HepG2 (cell line): ENCODE measurements around the gene PRKCD.

Experiments
- CCAR2 ChIP-seq: fragments of 200-400 bp; formaldehyde crosslinking; optimal IDR thresholded peaks from 2 replicates; pipeline ENCODE3; 2018; ENCODE audit warnings: low read depth, mild to moderate bottlenecking, low read length, moderate library complexity
- EZH2 ChIP-seq: conservative IDR thresholded peaks from 2 replicates; pipeline ENCODE4 v1.6.1; 2012; ENCODE audit warnings: mild to moderate bottlenecking, low read depth, low read length, moderate library complexity
- GABPA ChIP-seq, 2 experiments: IDR thresholded peaks; 2 replicates each; pipeline ENCODE4 v1.6.1; 2011 to 2016; ENCODE audit warnings: low read depth in 2 of 2, low read length in 1 of 2, missing biosample characterization in 1 of 2, missing genetic modification characterization in 1 of 2
- HMG20A ChIP-seq: IDR thresholded peaks from 2 replicates; pipeline ENCODE4 v1.6.1; 2016; ENCODE audit warnings: borderline replicate concordance
- POLR2A ChIP-seq, 2 experiments: IDR thresholded peaks; 2 replicates each; pipeline ENCODE4 v1.6.1; 2011; ENCODE audit warnings: low read depth in 2 of 2, low read length in 2 of 2, mild to moderate bottlenecking in 1 of 2, moderate library complexity in 1 of 2; ENCODE audit not compliant: insufficient read depth in 1 of 2
- TCF12 ChIP-seq, 2 experiments: fragments of 450-650 bp in 1 of 2; sonication (generic) in 1 of 2; formaldehyde crosslinking in 1 of 2; IDR thresholded peaks; 2 replicates each; pipeline versions ENCODE4 v1.6.1 to v1.8.0; 2017 to 2022; ENCODE audit warnings: antibody characterized with exemption in 1 of 2, mild to moderate bottlenecking in 1 of 2, missing genetic modification reagents in 1 of 2, moderate library complexity in 1 of 2
- TF ChIP-seq, protein P1 (sequence below): sonication (generic); formaldehyde crosslinking; IDR thresholded peaks from 2 replicates; pipeline ENCODE4 v1.9.0; 2021; ENCODE audit warnings: missing genetic modification reagents, borderline replicate concordance
- TF ChIP-seq, protein P2 (sequence below): IDR thresholded peaks from 2 replicates; pipeline ENCODE4 v1.6.1; 2016; ENCODE audit warnings: missing biosample characterization, missing genetic modification reagents, low read depth

DNA sequence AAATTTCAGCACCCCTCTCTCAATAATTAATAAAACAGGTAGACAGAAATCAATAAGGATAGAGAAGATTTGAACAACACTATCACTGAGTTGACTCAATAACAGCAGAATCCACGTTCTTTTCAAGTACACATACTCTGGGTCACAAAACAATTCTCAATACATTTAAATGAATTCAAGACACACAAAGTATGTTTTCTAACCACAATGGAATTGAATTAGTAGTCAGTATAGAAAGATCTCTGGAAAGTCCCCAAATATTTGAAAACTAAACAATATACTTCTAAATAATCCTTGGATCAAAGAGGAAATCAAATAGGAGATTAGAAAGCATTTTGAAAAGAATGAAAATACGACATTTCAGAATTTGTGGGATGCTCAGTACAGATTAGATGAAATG lies 54.8 kb downstream of the PRKCD start:
- TF ChIP-seq GABPA (IDR thresholded peaks at IDR 0.05; ENCODE audit: low read depth, low read length) (no peak), GABPA (CRISPR knock-in tag; IDR thresholded peaks at IDR 0.05; ENCODE audit: low read depth) (no peak), TCF12 (IDR thresholded peaks at IDR 0.05) (no peak), TCF12 (CRISPR knock-in tag; IDR thresholded peaks at IDR 0.05) (no peak), EZH2 (no peak), CCAR2 (no peak), POLR2A (IDR thresholded peaks at IDR 0.05; ENCODE audit: insufficient read depth in 1 of 2, low read depth in 2 of 2, low read length in 2 of 2) (no peak), HMG20A (CRISPR knock-in tag) (no peak)
- TF ChIP-seq, protein P1, sequence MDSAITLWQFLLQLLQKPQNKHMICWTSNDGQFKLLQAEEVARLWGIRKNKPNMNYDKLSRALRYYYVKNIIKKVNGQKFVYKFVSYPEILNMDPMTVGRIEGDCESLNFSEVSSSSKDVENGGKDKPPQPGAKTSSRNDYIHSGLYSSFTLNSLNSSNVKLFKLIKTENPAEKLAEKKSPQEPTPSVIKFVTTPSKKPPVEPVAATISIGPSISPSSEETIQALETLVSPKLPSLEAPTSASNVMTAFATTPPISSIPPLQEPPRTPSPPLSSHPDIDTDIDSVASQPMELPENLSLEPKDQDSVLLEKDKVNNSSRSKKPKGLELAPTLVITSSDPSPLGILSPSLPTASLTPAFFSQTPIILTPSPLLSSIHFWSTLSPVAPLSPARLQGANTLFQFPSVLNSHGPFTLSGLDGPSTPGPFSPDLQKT (CRISPR knock-in tag) = no peak
- TF ChIP-seq, protein P2, sequence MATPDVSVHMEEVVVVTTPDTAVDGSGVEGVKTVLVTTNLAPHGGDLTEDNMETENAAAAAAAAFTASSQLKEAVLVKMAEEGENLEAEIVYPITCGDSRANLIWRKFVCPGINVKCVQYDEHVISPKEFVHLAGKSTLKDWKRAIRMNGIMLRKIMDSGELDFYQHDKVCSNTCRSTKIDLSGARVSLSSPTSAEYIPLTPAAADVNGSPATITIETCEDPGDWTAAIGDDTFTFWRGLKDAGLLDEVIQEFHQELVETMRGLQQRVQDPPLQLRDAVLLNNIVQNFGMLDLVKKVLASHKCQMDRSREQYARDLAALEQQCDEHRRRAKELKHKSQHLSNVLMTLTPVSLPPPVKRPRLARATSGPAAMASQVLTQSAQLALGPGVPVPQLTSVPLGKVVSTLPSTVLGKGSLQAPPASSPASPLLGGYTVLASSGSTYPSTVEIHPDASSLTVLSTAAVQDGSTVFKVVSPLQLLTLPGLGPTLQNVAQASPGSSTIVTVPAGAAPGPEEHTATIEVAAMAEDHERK (CRISPR knock-in tag) = no peak
